ENCODE results near the gene PRPF40A.

PRPF40A gene

GRCh38 chr2:152615177-152615576 is 102.1 kb downstream of the PRPF40A start:
- Histone ChIP-seq H2BK120ac (ENCODE audit: low read depth, low read length) (no peak overlapping the region), H3K27me3 (ENCODE audit: control insufficient read depth in 3 of 3, insufficient read depth in 3 of 3, low read depth in 1 of 3, low read length in 3 of 3) (no peaks in the 10 kb centered on the region), H3K4me1 (ENCODE audit: control insufficient read depth in 2 of 2, insufficient read depth in 1 of 2, low read depth in 1 of 2, low read length in 2 of 2) (no peaks in the 10 kb centered on the region), H2BK15ac (ENCODE audit: low read length) (no peak overlapping the region), H2BK12ac (ENCODE audit: low read length) (no peak overlapping the region), H4K91ac (ENCODE audit: low read depth, low read length, poor library complexity) (no peak overlapping the region), H3K27ac (replicated peaks; ENCODE audit: low read length) (no peak overlapping the region), H3K18ac (ENCODE audit: low read length) (no peak overlapping the region), H3K4me3 (ENCODE audit: low read length in 2 of 2) (no peak overlapping the region), H3K23ac (ENCODE audit: low read depth, low read length, poor library complexity) (no peak overlapping the region), H3K79me1 (ENCODE audit: low read depth, low read length) (no peaks in the 10 kb centered on the region), H2AFZ (ENCODE audit: low read length) (no peak overlapping the region), H3K4ac (ENCODE audit: low read length) (no peak overlapping the region), H3K9ac (ENCODE audit: low read depth, low read length, poor library complexity) (no peak overlapping the region), H4K8ac (ENCODE audit: low read depth, low read length) (no peak overlapping the region), H3K36me3 (replicated peaks in 1 of 2; ENCODE audit: control insufficient read depth in 2 of 2, insufficient read depth in 2 of 2, low read length in 2 of 2) (peaks cover 17 to 92% of the 10 kb centered on the region in 2 donors), H2BK5ac (ENCODE audit: low read length) (no peak overlapping the region), H3K9me3 (replicated peaks in 1 of 2; ENCODE audit: control insufficient read depth in 2 of 2, insufficient read depth in 1 of 2, low read depth in 1 of 2, low read length in 2 of 2) (peaks cover 0 to 3% of the 10 kb centered on the region in 2 donors), H3K4me2 (ENCODE audit: insufficient read depth, low read length, poor library complexity, severe bottlenecking) (no peak overlapping the region), H3K14ac (ENCODE audit: low read length) (no peak overlapping the region), H2AK5ac (ENCODE audit: low read depth, low read length) (no peak overlapping the region)
- no peak for DNase-seq (ENCODE audit: low spot score)
- 100% methylated on average over 1 of the region's 5 CpGs; no CpG with 5 or more reads in 1 of the 2 donors for WGBS, 2 donors (ENCODE audit: extremely low coverage in 2 of 2, insufficient read length in 2 of 2, insufficient replicate concordance in 1 of 2)

GRCh38 chr2:152613235-152613634 is 104.0 kb downstream of the PRPF40A start:
- H2BK15ac ChIP-seq (ENCODE audit: low read length), result no peak overlapping the region
- peaks cover 10 to 91% of the 10 kb centered on the region in 2 donors for H3K36me3 ChIP-seq (replicated peaks in 1 of 2; ENCODE audit: control insufficient read depth in 2 of 2, insufficient read depth in 2 of 2, low read length in 2 of 2)

GRCh38 chr2:152611458-152612231 is 105.6 kb downstream of the PRPF40A start:
- Histone ChIP-seq H2BK15ac (ENCODE audit: low read length) (no peak overlapping the region), H2AFZ (ENCODE audit: low read length) (no peak overlapping the region), H2BK120ac (ENCODE audit: low read depth, low read length) (no peak overlapping the region), H3K4me1 (ENCODE audit: control insufficient read depth in 2 of 2, insufficient read depth in 1 of 2, low read depth in 1 of 2, low read length in 2 of 2) (no peaks in the 10 kb centered on the region), H3K9ac (ENCODE audit: low read depth, low read length, poor library complexity) (no peak overlapping the region), H3K4ac (ENCODE audit: low read length) (no peak overlapping the region), H4K91ac (ENCODE audit: low read depth, low read length, poor library complexity) (no peak overlapping the region), H3K4me3 (ENCODE audit: low read length in 2 of 2) (no peak overlapping the region), H3K23ac (ENCODE audit: low read depth, low read length, poor library complexity) (no peak overlapping the region), H2AK5ac (ENCODE audit: low read depth, low read length) (no peak overlapping the region), H2BK12ac (ENCODE audit: low read length) (no peak overlapping the region), H3K27me3 (ENCODE audit: control insufficient read depth in 3 of 3, insufficient read depth in 3 of 3, low read depth in 1 of 3, low read length in 3 of 3) (no peaks in the 10 kb centered on the region), H3K79me1 (ENCODE audit: low read depth, low read length) (no peaks in the 10 kb centered on the region), H3K14ac (ENCODE audit: low read length) (no peak overlapping the region), H4K8ac (ENCODE audit: low read depth, low read length) (no peak overlapping the region), H3K18ac (ENCODE audit: low read length) (no peak overlapping the region), H3K27ac (replicated peaks; ENCODE audit: low read length) (no peak overlapping the region), H3K4me2 (ENCODE audit: insufficient read depth, low read length, poor library complexity, severe bottlenecking) (no peak overlapping the region), H3K36me3 (replicated peaks in 1 of 2; ENCODE audit: control insufficient read depth in 2 of 2, insufficient read depth in 2 of 2, low read length in 2 of 2) (peaks cover 8 to 90% of the 10 kb centered on the region in 2 donors), H2BK5ac (ENCODE audit: low read length) (no peak overlapping the region), H3K9me3 (replicated peaks in 1 of 2; ENCODE audit: control insufficient read depth in 2 of 2, insufficient read depth in 1 of 2, low read depth in 1 of 2, low read length in 2 of 2) (peaks cover 0 to 4% of the 10 kb centered on the region in 2 donors)
- no CpG with 5 or more reads among the region's 5 CpGs for WGBS, 2 donors (ENCODE audit: extremely low coverage in 2 of 2, insufficient read length in 2 of 2, insufficient replicate concordance in 1 of 2)
- DNase-seq (ENCODE audit: low spot score), result no peak

More at GRCh38 chr2:152613235-152613634, 104.0 kb downstream of the PRPF40A start:
- no peak for DNase-seq (ENCODE audit: low spot score)
- Histone ChIP-seq H3K23ac (ENCODE audit: low read depth, low read length, poor library complexity) (no peak overlapping the region), H3K9me3 (replicated peaks in 1 of 2; ENCODE audit: control insufficient read depth in 2 of 2, insufficient read depth in 1 of 2, low read depth in 1 of 2, low read length in 2 of 2) (peaks cover 0 to 4% of the 10 kb centered on the region in 2 donors), H3K27me3 (ENCODE audit: control insufficient read depth in 3 of 3, insufficient read depth in 3 of 3, low read depth in 1 of 3, low read length in 3 of 3) (no peaks in the 10 kb centered on the region), H2BK5ac (ENCODE audit: low read length) (no peak overlapping the region), H3K4me2 (ENCODE audit: insufficient read depth, low read length, poor library complexity, severe bottlenecking) (no peak overlapping the region), H4K91ac (ENCODE audit: low read depth, low read length, poor library complexity) (no peak overlapping the region), H3K14ac (ENCODE audit: low read length) (no peak overlapping the region), H3K79me1 (ENCODE audit: low read depth, low read length) (no peaks in the 10 kb centered on the region), H3K9ac (ENCODE audit: low read depth, low read length, poor library complexity) (no peak overlapping the region), H2BK120ac (ENCODE audit: low read depth, low read length) (no peak overlapping the region), H3K4ac (ENCODE audit: low read length) (no peak overlapping the region), H2AK5ac (ENCODE audit: low read depth, low read length) (no peak overlapping the region), H4K8ac (ENCODE audit: low read depth, low read length) (no peak overlapping the region), H3K4me3 (ENCODE audit: low read length in 2 of 2) (no peak overlapping the region), H2BK12ac (ENCODE audit: low read length) (no peak overlapping the region), H3K27ac (replicated peaks; ENCODE audit: low read length) (no peak overlapping the region), H2AFZ (ENCODE audit: low read length) (no peak overlapping the region), H3K18ac (ENCODE audit: low read length) (no peak overlapping the region), H3K4me1 (ENCODE audit: control insufficient read depth in 2 of 2, insufficient read depth in 1 of 2, low read depth in 1 of 2, low read length in 2 of 2) (no peaks in the 10 kb centered on the region)
- WGBS, 2 donors (ENCODE audit: extremely low coverage in 2 of 2, insufficient read length in 2 of 2, insufficient replicate concordance in 1 of 2), result no CpG with 5 or more reads among the region's 2 CpGs

- no peak overlapping the region for H4K91ac ChIP-seq (ENCODE audit: low read depth, low read length, poor library complexity)
- DNase-seq (ENCODE audit: low spot score), result no peak
- no peak overlapping the region for H3K9ac ChIP-seq (ENCODE audit: low read depth, low read length, poor library complexity)
- no peaks in the 10 kb centered on the region for H3K4me1 ChIP-seq (ENCODE audit: control insufficient read depth in 2 of 2, insufficient read depth in 1 of 2, low read depth in 1 of 2, low read length in 2 of 2)
- peaks cover 0 to 4% of the 10 kb centered on the region in 2 donors for H3K9me3 ChIP-seq (replicated peaks in 1 of 2; ENCODE audit: control insufficient read depth in 2 of 2, insufficient read depth in 1 of 2, low read depth in 1 of 2, low read length in 2 of 2)
- no peak overlapping the region for H3K18ac ChIP-seq (ENCODE audit: low read length)
- WGBS, 2 donors (ENCODE audit: extremely low coverage in 2 of 2, insufficient read length in 2 of 2, insufficient replicate concordance in 1 of 2), result no CpG with 5 or more reads among the region's 1 CpG
- no peaks in the 10 kb centered on the region for H3K27me3 ChIP-seq (ENCODE audit: control insufficient read depth in 3 of 3, insufficient read depth in 3 of 3, low read depth in 1 of 3, low read length in 3 of 3)
- H3K27ac ChIP-seq (replicated peaks; ENCODE audit: low read length), result no peak overlapping the region
- H2BK15ac ChIP-seq (ENCODE audit: low read length), result no peak overlapping the region
- H3K4me2 ChIP-seq (ENCODE audit: insufficient read depth, low read length, poor library complexity, severe bottlenecking), result no peak overlapping the region
- H3K36me3 ChIP-seq (replicated peaks in 1 of 2; ENCODE audit: control insufficient read depth in 2 of 2, insufficient read depth in 2 of 2, low read length in 2 of 2), result peaks cover 6 to 87% of the 10 kb centered on the region in 2 donors
- H2AK5ac ChIP-seq (ENCODE audit: low read depth, low read length), result no peak overlapping the region
- H3K79me1 ChIP-seq (ENCODE audit: low read depth, low read length), result no peaks in the 10 kb centered on the region
- no peak overlapping the region for H2AFZ ChIP-seq (ENCODE audit: low read length)
- no peak overlapping the region for H2BK5ac ChIP-seq (ENCODE audit: low read length)
- no peak overlapping the region for H3K23ac ChIP-seq (ENCODE audit: low read depth, low read length, poor library complexity)
- no peak overlapping the region for H3K4me3 ChIP-seq (ENCODE audit: low read length in 2 of 2)
- no peak overlapping the region for H2BK120ac ChIP-seq (ENCODE audit: low read depth, low read length)
- no peak overlapping the region for H2BK12ac ChIP-seq (ENCODE audit: low read length)
- no peak overlapping the region for H3K4ac ChIP-seq (ENCODE audit: low read length)
- no peak overlapping the region for H3K14ac ChIP-seq (ENCODE audit: low read length)
- H4K8ac ChIP-seq (ENCODE audit: low read depth, low read length), result no peak overlapping the region
Measured at GRCh38 chr2:152609699-152610098, 107.6 kb downstream of the PRPF40A start.
